ENCODE results near the gene GRIN1. TPM values are rescaled to one million over a fixed set of nuclear protein-coding genes. Genes with fewer than 3 reads are reported as not detected.

GRIN1 gene
- total and polyA plus RNA-seq, 2 of the 8 experiments (the other 6 are each of a cell fraction or from before 2014, with no cell fraction given): 0.48 to 2.1 TPM

GRCh38 chr9:137138722-137139467 is at the start of gene GRIN1 (continued):
- TF ChIP-seq TBP (IDR thresholded peaks at IDR 0.05; ENCODE audit: low read depth, low read length) (no peak), SIN3A (conservative IDR thresholded peaks at IDR 0.05 in 1 of 2, IDR thresholded peaks at IDR 0.05 in 1 of 2; ENCODE audit: low read depth in 1 of 2, low read length in 2 of 2) (peak; percentile 86 to 89; a peak in 3 of 4 replicates), CTCF (IDR thresholded peaks at IDR 0.05; ENCODE audit: control extremely low read depth in 1 of 3, insufficient read depth in 1 of 3, low read depth in 1 of 3, low read length in 3 of 3) (no peak), POU5F1 (IDR thresholded peaks at IDR 0.05; ENCODE audit: low read depth, low read length) (no peak), CREB1 (IDR thresholded peaks at IDR 0.05) (0 out of 2 replicates have a peak, but pooled peaks have one; percentile 4), SUZ12 (IDR thresholded peaks at IDR 0.05; ENCODE audit: low read length) (peak; percentile 53; the same call in 1 of the 2 replicates), EZH2 (IDR thresholded peaks at IDR 0.05; ENCODE audit: low read depth, low read length, severe bottlenecking) (peak; percentile 63)

All from H1 (cell line).